Osteocyte (in vitro differentiated cells): ENCODE results near the gene RAD1. TPM values are rescaled to one million over a fixed set of nuclear protein-coding genes. Genes with fewer than 3 reads are reported as not detected.
A peak's percentile ranks its signal among the peaks of the same experiment; 100 is the strongest.

Experiments used
- DNase-seq: peaks from one replicate; pipeline ENCODE4 v3.0.0; 2021; ENCODE audit warnings: mixed read lengths; ENCODE audit not compliant: unreplicated experiment; ENCODE audit errors: extremely low spot score
- H3K27ac Mint-ChIP-seq: one replicate; pipeline ENCODE4 v1.8.0; 2021; ENCODE audit warnings: mild to moderate bottlenecking, mixed read lengths; ENCODE audit not compliant: unreplicated experiment
- H3K27me3 Mint-ChIP-seq: one replicate; pipeline ENCODE4 v1.8.0; 2021; ENCODE audit warnings: mixed read lengths; ENCODE audit not compliant: unreplicated experiment
- H3K36me3 Mint-ChIP-seq: one replicate; pipeline ENCODE4 v1.8.0; 2021; ENCODE audit warnings: mixed read lengths; ENCODE audit not compliant: unreplicated experiment
- H3K4me1 Mint-ChIP-seq: one replicate; pipeline ENCODE4 v1.8.0; 2021; ENCODE audit warnings: mixed read lengths; ENCODE audit not compliant: unreplicated experiment
- H3K4me3 Mint-ChIP-seq: one replicate; pipeline ENCODE4 v1.8.0; 2021; ENCODE audit warnings: mild to moderate bottlenecking, moderate library complexity, mixed read lengths; ENCODE audit not compliant: unreplicated experiment
- H3K9me3 Mint-ChIP-seq: one replicate; pipeline ENCODE4 v1.8.0; 2021; ENCODE audit warnings: mixed read lengths; ENCODE audit not compliant: unreplicated experiment
- long read RNA-seq: library from polyadenylated mRNA; unstranded; transcript quantifications from one replicate; pipeline ENCODE4 v2.0.0, GENCODE V29; 2021
- total RNA-seq: library from RNA; stranded (reverse); gene quantifications from 2 replicates; pipeline ENCODE4 v1.2.1, GENCODE V29; 2021
- TF ChIP-seq, protein P1 (sequence below): fragments of 200-600 bp; sonication (generic); IDR thresholded peaks from 2 replicates; pipeline ENCODE4 v1.5.0; 2021; ENCODE audit warnings: antibody characterized with exemption, mild to moderate bottlenecking, moderate library complexity

Gene RAD1, protein sequence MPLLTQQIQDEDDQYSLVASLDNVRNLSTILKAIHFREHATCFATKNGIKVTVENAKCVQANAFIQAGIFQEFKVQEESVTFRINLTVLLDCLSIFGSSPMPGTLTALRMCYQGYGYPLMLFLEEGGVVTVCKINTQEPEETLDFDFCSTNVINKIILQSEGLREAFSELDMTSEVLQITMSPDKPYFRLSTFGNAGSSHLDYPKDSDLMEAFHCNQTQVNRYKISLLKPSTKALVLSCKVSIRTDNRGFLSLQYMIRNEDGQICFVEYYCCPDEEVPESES
- 17.1 and 19.5 TPM in 2 replicates for total RNA-seq
- long read RNA-seq, full-length matches to known transcripts: 102 of 115 reads
- long read RNA-seq, partial matches to known transcripts: 6 of 115 reads
- long read RNA-seq, other reads (novel, unspliced or antisense): 7 of 115 reads

DNA sequence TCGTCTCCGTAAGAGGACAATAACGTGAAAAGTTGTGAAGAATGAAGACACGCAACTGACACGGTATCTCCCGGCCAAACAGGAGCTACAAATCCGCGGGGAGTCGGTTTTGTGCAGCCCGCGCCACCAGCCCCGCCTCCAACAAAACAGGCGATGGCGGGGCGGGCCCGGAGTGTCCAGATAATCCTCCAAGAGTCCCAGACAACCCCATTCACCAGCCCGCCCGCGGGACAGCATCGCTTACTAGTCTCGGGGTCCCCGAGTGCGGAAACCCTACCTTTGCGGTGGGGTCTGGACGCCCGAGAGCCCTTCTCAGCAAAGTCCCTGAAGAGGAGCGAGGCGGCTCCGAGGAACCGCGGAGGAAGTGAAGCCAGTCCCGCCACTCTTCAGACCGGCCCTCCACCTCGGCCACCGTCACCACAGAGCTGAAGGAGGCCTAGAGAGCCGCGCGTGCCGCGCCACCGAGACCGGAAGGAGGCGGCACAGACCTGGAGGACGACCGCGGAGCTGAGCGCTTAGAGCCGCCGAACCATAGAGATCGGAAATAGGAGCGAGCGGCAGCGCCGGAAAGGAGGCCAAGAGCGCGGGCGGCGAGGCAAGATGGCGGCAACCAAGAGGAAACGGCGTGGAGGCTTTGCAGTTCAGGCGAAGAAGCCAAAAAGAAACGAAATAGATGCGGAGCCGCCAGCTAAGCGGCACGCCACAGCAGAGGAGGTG, at the start of gene RAD1, which contains the start of gene BRIX1:
TSS of gene RAD1 (minus strand) at position 366 of the 717 bp plus-strand sequence. CDS start 612 bp downstream, outside the sequence.
TSS of gene BRIX1 (plus strand) at position 573 of the 717 bp plus-strand sequence. CDS start at position 601, 28 bp downstream.
- peak within 1 kb of the TSS; percentile 66 for H3K4me3 Mint-ChIP-seq
- peaks cover 32% of the 10 kb centered on the region for H3K4me1 Mint-ChIP-seq
- no peaks in the 10 kb centered on the region for H3K27me3 Mint-ChIP-seq
- peak; percentile 98 for DNase-seq
- H3K27ac Mint-ChIP-seq: peak within 1 kb of the TSS; percentile 34
- TF ChIP-seq, protein P1, sequence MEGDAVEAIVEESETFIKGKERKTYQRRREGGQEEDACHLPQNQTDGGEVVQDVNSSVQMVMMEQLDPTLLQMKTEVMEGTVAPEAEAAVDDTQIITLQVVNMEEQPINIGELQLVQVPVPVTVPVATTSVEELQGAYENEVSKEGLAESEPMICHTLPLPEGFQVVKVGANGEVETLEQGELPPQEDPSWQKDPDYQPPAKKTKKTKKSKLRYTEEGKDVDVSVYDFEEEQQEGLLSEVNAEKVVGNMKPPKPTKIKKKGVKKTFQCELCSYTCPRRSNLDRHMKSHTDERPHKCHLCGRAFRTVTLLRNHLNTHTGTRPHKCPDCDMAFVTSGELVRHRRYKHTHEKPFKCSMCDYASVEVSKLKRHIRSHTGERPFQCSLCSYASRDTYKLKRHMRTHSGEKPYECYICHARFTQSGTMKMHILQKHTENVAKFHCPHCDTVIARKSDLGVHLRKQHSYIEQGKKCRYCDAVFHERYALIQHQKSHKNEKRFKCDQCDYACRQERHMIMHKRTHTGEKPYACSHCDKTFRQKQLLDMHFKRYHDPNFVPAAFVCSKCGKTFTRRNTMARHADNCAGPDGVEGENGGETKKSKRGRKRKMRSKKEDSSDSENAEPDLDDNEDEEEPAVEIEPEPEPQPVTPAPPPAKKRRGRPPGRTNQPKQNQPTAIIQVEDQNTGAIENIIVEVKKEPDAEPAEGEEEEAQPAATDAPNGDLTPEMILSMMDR: peak; percentile 18
- peaks cover 17% of the 10 kb centered on the region for H3K36me3 Mint-ChIP-seq
- H3K9me3 Mint-ChIP-seq: no peaks in the 10 kb centered on the region

DNA sequence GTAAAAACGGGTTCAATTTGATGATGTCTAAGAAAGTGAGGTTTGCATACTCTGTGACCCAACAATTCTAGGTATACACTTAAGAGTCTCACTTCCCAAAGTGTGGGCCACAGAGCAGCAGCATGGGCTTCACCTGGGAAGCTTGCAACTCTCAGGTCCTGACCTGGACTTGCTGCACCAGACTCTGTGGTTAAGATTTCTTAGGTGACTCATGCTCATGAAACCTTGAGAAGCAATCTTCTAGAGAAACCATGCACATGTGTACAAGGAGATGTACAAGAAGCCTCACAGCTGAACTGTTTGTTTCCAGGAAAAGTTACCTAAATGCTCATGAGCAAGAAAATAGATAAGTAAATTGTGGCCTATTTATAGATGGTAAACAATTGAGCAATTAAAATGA, 44.0 kb upstream of the RAD1 start:
- Mint-ChIP-seq H3K4me3 (no peak overlapping the region), H3K4me1 (no peaks in the 10 kb centered on the region), H3K27ac (no peak overlapping the region), H3K9me3 (no peaks in the 10 kb centered on the region), H3K36me3 (peaks cover 19% of the 10 kb centered on the region), H3K27me3 (no peaks in the 10 kb centered on the region)
- TF ChIP-seq, protein P1: no peak
- no peak for DNase-seq

DNA sequence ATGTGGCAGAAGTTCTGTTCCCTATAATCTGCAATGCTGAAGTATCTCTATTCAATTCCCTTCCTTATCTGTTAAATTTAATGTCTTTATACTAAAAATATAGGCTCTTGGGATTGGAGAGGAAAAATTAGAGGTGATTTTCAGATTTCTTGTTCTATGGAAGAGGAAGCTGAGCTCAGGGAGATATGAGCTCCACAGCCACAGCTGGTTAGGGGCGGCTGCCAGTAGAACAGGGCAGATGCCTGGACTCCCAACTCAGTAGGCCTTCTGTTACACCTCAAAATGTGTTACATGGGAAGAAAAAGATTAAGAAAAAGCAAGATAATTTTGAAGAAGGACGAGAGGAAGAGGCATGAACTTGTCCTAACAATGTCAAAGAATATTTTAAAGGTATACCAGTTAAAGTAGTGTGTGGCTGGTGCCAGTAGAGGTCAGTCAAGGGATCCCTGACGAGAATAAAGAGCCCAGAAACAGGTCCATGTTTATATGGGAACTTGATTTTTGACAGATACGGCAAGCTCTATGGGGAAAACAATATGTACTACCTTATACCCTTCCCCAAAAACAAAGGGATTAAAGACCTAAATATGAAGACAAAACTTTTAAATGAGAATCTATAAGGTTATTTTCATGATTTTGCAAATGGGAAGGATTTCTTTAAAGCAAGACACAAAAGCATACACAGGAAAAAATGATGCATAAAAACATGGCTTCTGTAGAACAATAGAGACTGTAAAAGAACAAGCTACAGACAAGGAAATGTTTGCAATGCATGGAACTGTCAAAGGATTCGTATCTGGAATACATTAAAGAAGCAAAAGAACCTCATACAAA, 42.8 kb upstream of the RAD1 start:
- DNase-seq: no peak
- TF ChIP-seq, protein P1: peak; percentile 58

DNA sequence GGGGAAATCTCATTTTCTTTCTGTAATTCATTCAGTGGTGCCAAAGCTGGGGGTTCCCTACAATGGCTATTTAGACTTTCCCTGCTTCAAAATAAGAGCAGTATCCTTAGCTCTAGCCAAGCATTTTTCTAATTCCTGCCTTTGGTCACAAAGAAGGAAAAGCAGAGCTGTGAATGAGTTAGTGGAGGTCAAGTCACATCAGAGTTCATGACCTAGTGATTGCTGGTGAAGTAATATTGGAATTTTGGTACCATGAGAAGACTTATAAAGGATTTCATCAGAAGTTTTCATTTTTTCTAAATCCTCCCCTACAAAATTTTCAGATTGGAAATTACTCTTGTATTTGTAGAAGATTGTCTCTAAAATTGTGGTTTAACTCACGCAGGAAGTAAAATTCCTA, 42.0 kb upstream of the RAD1 start:
- Mint-ChIP-seq H3K4me1 (no peaks in the 10 kb centered on the region), H3K4me3 (no peak overlapping the region), H3K27me3 (no peaks in the 10 kb centered on the region), H3K36me3 (peaks cover 24% of the 10 kb centered on the region), H3K27ac (no peak overlapping the region), H3K9me3 (no peaks in the 10 kb centered on the region)
- TF ChIP-seq, protein P1: no peak
- DNase-seq: no peak

More for the DNA sequence above, 42.8 kb upstream of the RAD1 start:
- no peaks in the 10 kb centered on the region for H3K9me3 Mint-ChIP-seq
- no peak overlapping the region for H3K4me3 Mint-ChIP-seq
- no peaks in the 10 kb centered on the region for H3K4me1 Mint-ChIP-seq
- no peaks in the 10 kb centered on the region for H3K27me3 Mint-ChIP-seq
- peaks cover 23% of the 10 kb centered on the region for H3K36me3 Mint-ChIP-seq
- no peak overlapping the region for H3K27ac Mint-ChIP-seq
